Neuronal stem cell (in vitro differentiated cells): ENCODE results near the gene ATOH1.

Source experiments
- DNase-seq: peaks from one replicate; pipeline ENCODE4 v3.0.0-alpha.2; 2013; ENCODE audit warnings: low spot score
- H2AFZ ChIP-seq: one replicate; pipeline ENCODE4 v1.6.1; 2013; ENCODE audit warnings: mild to moderate bottlenecking, low read length, inconsistent platforms
- H2AK5ac ChIP-seq: 2 replicates; pipeline ENCODE4 v1.6.1; 2013; ENCODE audit warnings: low read depth, mild to moderate bottlenecking, inconsistent platforms, low read length, moderate library complexity, mixed read lengths
- H2BK120ac ChIP-seq: 2 replicates; pipeline ENCODE4 v1.6.1; 2013; ENCODE audit warnings: low read depth, mild to moderate bottlenecking, inconsistent platforms, low read length, moderate library complexity, mixed read lengths
- H2BK12ac ChIP-seq: one replicate; pipeline ENCODE4 v1.6.1; 2013; ENCODE audit warnings: low read length, inconsistent platforms
- H2BK15ac ChIP-seq: 2 replicates; pipeline ENCODE4 v1.6.1; 2013; ENCODE audit warnings: mild to moderate bottlenecking, low read length, inconsistent platforms, mixed read lengths
- H2BK5ac ChIP-seq: one replicate; pipeline ENCODE4 v1.6.1; 2013; ENCODE audit warnings: inconsistent platforms, mild to moderate bottlenecking, low read length, moderate library complexity
- H3K14ac ChIP-seq: one replicate; pipeline ENCODE4 v1.6.1; 2013; ENCODE audit warnings: low read length, inconsistent platforms
- H3K18ac ChIP-seq: 2 replicates; pipeline ENCODE4 v1.6.1; 2013; ENCODE audit warnings: low read length, inconsistent platforms
- H3K23ac ChIP-seq: 2 replicates; pipeline ENCODE4 v1.6.1; 2013; ENCODE audit warnings: low read depth, mild to moderate bottlenecking, mixed read lengths, low read length, inconsistent platforms; ENCODE audit not compliant: poor library complexity
- H3K27ac ChIP-seq: replicated peaks from 3 replicates; pipeline ENCODE4 v1.5.1; 2013; ENCODE audit warnings: low read length, inconsistent platforms
- H3K27me3 ChIP-seq, 3 experiments: 2 replicates each; pipeline ENCODE4 v1.6.1; 2013; ENCODE audit warnings: low read length in 3 of 3, mild to moderate bottlenecking in 2 of 3, inconsistent platforms in 1 of 3, low read depth in 1 of 3, mixed read lengths in 1 of 3, moderate library complexity in 1 of 3; ENCODE audit not compliant: control insufficient read depth in 3 of 3, insufficient read depth in 3 of 3
- H3K36me3 ChIP-seq, 2 donors: replicated peaks in 1 of 2; 2 replicates each; pipeline ENCODE4 v1.6.1; 2013; ENCODE audit warnings: low read length in 2 of 2; ENCODE audit not compliant: control insufficient read depth in 2 of 2, insufficient read depth in 2 of 2
- H3K4ac ChIP-seq: 2 replicates; pipeline ENCODE4 v1.6.1; 2013; ENCODE audit warnings: inconsistent platforms, mild to moderate bottlenecking, low read length, moderate library complexity
- H3K4me1 ChIP-seq, 2 donors: 1 replicate in 1 of 2; 2 replicates in 1 of 2; pipeline ENCODE4 v1.6.1; 2013; ENCODE audit warnings: low read length in 2 of 2, low read depth in 1 of 2; ENCODE audit not compliant: control insufficient read depth in 2 of 2, insufficient read depth in 1 of 2
- H3K4me2 ChIP-seq: one replicate; pipeline ENCODE4 v1.6.1; 2013; ENCODE audit warnings: mild to moderate bottlenecking, low read length, inconsistent platforms; ENCODE audit not compliant: insufficient read depth, poor library complexity, severe bottlenecking
- H3K4me3 ChIP-seq, 2 donors: 2 replicates each; pipeline ENCODE4 v1.5.1; 2013; ENCODE audit warnings: low read length in 2 of 2, mild to moderate bottlenecking in 2 of 2, inconsistent platforms in 1 of 2, moderate library complexity in 1 of 2
- H3K79me1 ChIP-seq: one replicate; pipeline ENCODE4 v1.6.1; 2013; ENCODE audit warnings: low read depth, mild to moderate bottlenecking, inconsistent platforms, low read length, moderate library complexity
- H3K9ac ChIP-seq: one replicate; pipeline ENCODE4 v1.6.1; 2013; ENCODE audit warnings: mild to moderate bottlenecking, low read depth, low read length, inconsistent platforms; ENCODE audit not compliant: poor library complexity
- H3K9me3 ChIP-seq, 2 donors: replicated peaks in 1 of 2; 2 replicates each; pipeline versions ENCODE3 to v1.6.1; 2013; ENCODE audit warnings: low read length in 2 of 2, mild to moderate bottlenecking in 2 of 2, inconsistent platforms in 1 of 2, low read depth in 1 of 2, mixed read lengths in 1 of 2, moderate library complexity in 1 of 2; ENCODE audit not compliant: control insufficient read depth in 2 of 2, insufficient read depth in 1 of 2
- H4K8ac ChIP-seq: one replicate; pipeline ENCODE4 v1.6.1; 2013; ENCODE audit warnings: low read depth, mild to moderate bottlenecking, inconsistent platforms, low read length, moderate library complexity
- H4K91ac ChIP-seq: one replicate; pipeline ENCODE4 v1.6.1; 2013; ENCODE audit warnings: low read length, low read depth, mild to moderate bottlenecking, inconsistent platforms; ENCODE audit not compliant: poor library complexity
- WGBS, 2 donors: extraction: QIAGEN DNeasy Blood & Tissue Kit; methylation state at CpG; one replicate each; pipeline ENCODE4 v1.1.7; 2013; ENCODE audit warnings: missing lambda C conversion rate in 2 of 2, mixed read lengths in 1 of 2; ENCODE audit not compliant: insufficient read length in 2 of 2, insufficient replicate concordance in 1 of 2; ENCODE audit errors: extremely low coverage in 2 of 2; 5-methylcytosine and 5-hydroxymethylcytosine counted together

ATOH1 gene

DNA sequence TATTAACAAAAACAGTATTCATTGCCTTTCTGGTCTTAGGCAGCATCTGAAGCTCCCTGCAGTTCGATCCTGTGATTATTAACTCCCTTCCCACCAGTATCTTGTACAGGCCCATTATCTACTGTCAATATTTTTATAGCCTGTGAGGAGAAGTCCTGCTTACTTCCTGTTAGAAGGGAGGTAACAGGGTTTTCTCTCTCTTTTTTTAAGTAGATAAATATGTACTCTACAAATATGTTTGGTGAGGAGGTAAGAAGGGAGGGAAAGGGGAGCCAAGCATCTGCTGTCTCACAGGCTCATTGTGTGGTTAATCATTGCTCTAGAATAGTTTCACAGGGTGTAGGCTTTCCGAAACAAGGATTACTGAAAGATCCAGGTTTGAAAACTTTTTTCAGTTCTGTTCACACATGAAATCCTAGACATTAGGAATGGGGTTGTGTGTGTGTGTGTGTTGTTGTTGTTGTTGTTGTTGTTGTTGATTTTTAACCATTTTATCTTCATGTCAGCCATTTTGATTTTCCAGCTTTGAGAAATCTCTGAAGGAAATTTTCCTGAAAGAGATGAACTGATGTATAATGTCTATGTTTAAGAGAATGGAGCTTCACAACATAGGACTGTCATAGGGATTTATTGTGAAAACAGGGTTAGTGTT lies 14.2 kb downstream of the ATOH1 start:
- Histone ChIP-seq H3K4me2 (no peak overlapping the region), H3K9ac (no peak overlapping the region), H3K4me3 (no peak overlapping the region), H3K18ac (no peak overlapping the region), H3K4me1 (no peaks in the 10 kb centered on the region), H2AK5ac (no peak overlapping the region), H3K27me3 (peaks cover 0 to 26% (median 0%) of the 10 kb centered on the region in 3 experiments), H3K14ac (no peak overlapping the region), H3K79me1 (no peaks in the 10 kb centered on the region), H3K36me3 (no peaks in the 10 kb centered on the region), H2BK15ac (no peak overlapping the region), H3K9me3 (no peaks in the 10 kb centered on the region), H2BK120ac (no peak overlapping the region), H2BK5ac (no peak overlapping the region), H2AFZ (no peak overlapping the region), H3K27ac (no peak overlapping the region), H3K4ac (no peak overlapping the region), H2BK12ac (no peak overlapping the region), H3K23ac (no peak overlapping the region), H4K91ac (no peak overlapping the region), H4K8ac (no peak overlapping the region)
- no CpG with 5 or more reads among the region's 2 CpGs for WGBS, 2 donors
- no peak for DNase-seq

DNA sequence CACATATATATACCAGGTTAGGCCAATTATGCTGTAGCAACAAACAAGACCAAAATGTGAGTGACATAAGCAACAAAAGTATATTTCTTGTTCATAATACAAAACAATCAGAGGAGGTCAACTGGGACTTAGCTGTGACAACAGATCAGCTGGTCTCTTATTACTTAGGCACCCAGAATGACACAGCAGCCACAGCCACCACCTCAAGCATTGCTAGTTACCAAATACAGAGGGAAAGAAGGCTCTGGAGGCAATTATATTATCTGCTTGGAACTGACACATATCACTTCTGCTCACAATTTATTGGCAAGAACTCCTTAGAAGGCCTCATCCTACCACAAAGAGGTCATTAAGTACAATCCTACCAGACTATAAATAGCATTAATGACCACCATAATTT lies 15.2 kb downstream of the ATOH1 start:
- H3K9ac ChIP-seq, result no peak overlapping the region
- H2AFZ ChIP-seq, result no peak overlapping the region
- H2BK5ac ChIP-seq, result no peak overlapping the region
- peaks cover 0 to 20% (median 0%) of the 10 kb centered on the region in 3 experiments for H3K27me3 ChIP-seq
- H3K36me3 ChIP-seq, result no peaks in the 10 kb centered on the region
- no peak overlapping the region for H2BK12ac ChIP-seq
- H3K27ac ChIP-seq, result no peak overlapping the region
- DNase-seq, result no peak
- H2BK120ac ChIP-seq, result no peak overlapping the region
- H3K23ac ChIP-seq, result no peak overlapping the region
- H4K91ac ChIP-seq, result no peak overlapping the region
- no peak overlapping the region for H3K14ac ChIP-seq
- no peak overlapping the region for H3K4me3 ChIP-seq
- no peak overlapping the region for H2AK5ac ChIP-seq
- H3K79me1 ChIP-seq, result no peaks in the 10 kb centered on the region
- H3K9me3 ChIP-seq, result no peaks in the 10 kb centered on the region
- no peak overlapping the region for H2BK15ac ChIP-seq
- no peaks in the 10 kb centered on the region for H3K4me1 ChIP-seq
- H3K4me2 ChIP-seq, result no peak overlapping the region
- H4K8ac ChIP-seq, result no peak overlapping the region
- H3K4ac ChIP-seq, result no peak overlapping the region
- no peak overlapping the region for H3K18ac ChIP-seq

DNA sequence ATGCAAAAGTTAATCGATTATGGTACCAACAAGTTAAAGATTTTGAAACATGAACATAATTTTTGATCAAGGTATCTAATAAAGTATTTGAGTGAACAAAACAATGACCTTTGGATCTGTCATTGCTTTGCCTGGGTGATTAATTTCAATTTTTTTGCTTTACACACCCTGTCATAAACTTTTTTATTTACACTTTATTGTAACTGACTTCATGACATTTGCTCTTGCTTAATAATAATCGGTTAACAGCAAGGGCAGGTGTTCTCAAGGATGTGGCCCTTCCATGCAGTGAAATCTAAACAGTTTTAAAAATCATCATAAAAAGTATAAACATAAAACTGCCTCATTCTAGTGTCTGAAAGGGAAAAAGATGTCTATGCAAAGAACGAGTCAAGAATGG lies 24.1 kb downstream of the ATOH1 start:
- no CpG with 5 or more reads among the region's 3 CpGs for WGBS, 2 donors
- H3K4ac ChIP-seq, result no peak overlapping the region
- no peaks in the 10 kb centered on the region for H3K79me1 ChIP-seq
- H3K9ac ChIP-seq, result no peak overlapping the region
- no peak overlapping the region for H2BK5ac ChIP-seq
- DNase-seq, result no peak
- no peaks in the 10 kb centered on the region for H3K36me3 ChIP-seq
- no peak overlapping the region for H2BK120ac ChIP-seq
- no peak overlapping the region for H4K91ac ChIP-seq
- H3K14ac ChIP-seq, result no peak overlapping the region
- no peak overlapping the region for H3K4me2 ChIP-seq
- H3K9me3 ChIP-seq, result no peaks in the 10 kb centered on the region
- no peak overlapping the region for H2AK5ac ChIP-seq
- no peak overlapping the region for H3K18ac ChIP-seq
- no peak overlapping the region for H2BK12ac ChIP-seq
- H3K23ac ChIP-seq, result no peak overlapping the region
- H3K4me1 ChIP-seq, result no peaks in the 10 kb centered on the region
- no peaks in the 10 kb centered on the region for H3K27me3 ChIP-seq
- H2BK15ac ChIP-seq, result no peak overlapping the region
- H2AFZ ChIP-seq, result no peak overlapping the region
- no peak overlapping the region for H4K8ac ChIP-seq
- no peak overlapping the region for H3K27ac ChIP-seq
- no peak overlapping the region for H3K4me3 ChIP-seq

DNA sequence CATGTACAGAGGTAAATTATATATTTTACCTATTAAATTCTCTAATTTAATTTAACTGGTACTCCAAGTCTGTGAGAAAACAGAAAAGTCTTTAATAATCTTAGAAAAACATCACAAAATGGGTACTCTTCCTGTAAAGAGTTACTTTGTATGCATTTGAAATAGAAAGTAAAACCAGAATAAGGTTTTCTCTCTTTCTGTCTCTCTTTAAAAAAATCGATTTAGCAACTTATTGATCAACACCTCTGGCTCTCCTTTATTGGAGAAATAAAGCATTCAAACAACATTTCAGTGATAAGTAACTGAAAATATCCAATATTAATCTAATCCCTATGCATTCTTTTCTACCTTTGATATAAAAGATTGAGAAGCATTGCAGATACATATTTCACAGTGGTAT lies 27.4 kb downstream of the ATOH1 start:
- Histone ChIP-seq H3K9ac (no peak overlapping the region), H4K91ac (no peak overlapping the region)
- no CpG with 5 or more reads among the region's 1 CpG for WGBS, 2 donors

More for the DNA sequence above, 27.4 kb downstream of the ATOH1 start:
- Histone ChIP-seq H2AFZ (no peak overlapping the region), H3K79me1 (no peaks in the 10 kb centered on the region), H3K4me1 (no peaks in the 10 kb centered on the region), H3K27ac (no peak overlapping the region), H3K4me3 (no peak overlapping the region), H3K36me3 (no peaks in the 10 kb centered on the region), H4K8ac (no peak overlapping the region), H3K9me3 (no peaks in the 10 kb centered on the region), H2BK120ac (no peak overlapping the region), H3K4me2 (no peak overlapping the region), H3K23ac (no peak overlapping the region), H3K4ac (no peak overlapping the region), H2AK5ac (no peak overlapping the region), H2BK12ac (no peak overlapping the region), H3K18ac (no peak overlapping the region), H3K27me3 (no peaks in the 10 kb centered on the region), H2BK5ac (no peak overlapping the region), H3K14ac (no peak overlapping the region), H2BK15ac (no peak overlapping the region)
- DNase-seq, result no peak
